HFF-Myc (cell line): ENCODE results near the gene NCAPG2.

Source experiments
- DNase-seq: peaks from one replicate; pipeline ENCODE4 v3.0.0-alpha.2; 2011; ENCODE audit warnings: low read depth; ENCODE audit errors: extremely low read depth
- H3K4me3 ChIP-seq: replicated peaks from 2 replicates; pipeline ENCODE4 v1.5.1; 2011; ENCODE audit warnings: low read depth, mild to moderate bottlenecking, control low read depth, low read length
- CTCF ChIP-seq: IDR thresholded peaks from 2 replicates; pipeline ENCODE4 v1.5.1; 2012; ENCODE audit warnings: mild to moderate bottlenecking, low read depth, low read length, control low read depth; ENCODE audit errors: missing control alignments

Gene NCAPG2

GRCh38 chr7:158723714-158724385 is 19.2 kb upstream of the NCAPG2 start:
- TF ChIP-seq CTCF, result no peak
- DNase-seq, result no peak
- H3K4me3 ChIP-seq, result no peak overlapping the region

DNA sequence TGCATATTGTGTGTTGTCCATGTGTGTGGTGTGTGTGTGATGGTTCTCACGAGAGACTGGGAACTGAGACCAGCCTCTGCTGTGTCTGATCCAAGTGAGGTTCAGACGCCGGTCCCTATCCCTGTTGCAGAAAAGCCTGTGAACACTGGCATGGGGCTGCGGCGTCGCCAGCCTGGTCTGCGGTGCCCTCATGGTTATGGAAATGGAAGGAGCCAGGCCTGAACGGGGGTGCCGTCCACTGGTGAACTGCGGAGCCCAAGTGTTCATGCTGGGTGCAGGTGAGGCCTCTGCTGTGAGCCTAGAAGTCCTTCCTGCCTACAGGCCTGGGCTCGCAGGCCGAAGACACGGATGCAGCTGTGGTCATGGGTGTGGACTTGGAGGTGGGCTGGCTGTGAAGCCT is 18.7 kb upstream of the NCAPG2 start:
- TF ChIP-seq CTCF, result no peak
- no peak for DNase-seq
- H3K4me3 ChIP-seq, result no peak overlapping the region

- TF ChIP-seq CTCF, result no peak
- no peak for DNase-seq
Measured at GRCh38 chr7:158722574-158723237, 18.1 kb upstream of the NCAPG2 start.

DNA sequence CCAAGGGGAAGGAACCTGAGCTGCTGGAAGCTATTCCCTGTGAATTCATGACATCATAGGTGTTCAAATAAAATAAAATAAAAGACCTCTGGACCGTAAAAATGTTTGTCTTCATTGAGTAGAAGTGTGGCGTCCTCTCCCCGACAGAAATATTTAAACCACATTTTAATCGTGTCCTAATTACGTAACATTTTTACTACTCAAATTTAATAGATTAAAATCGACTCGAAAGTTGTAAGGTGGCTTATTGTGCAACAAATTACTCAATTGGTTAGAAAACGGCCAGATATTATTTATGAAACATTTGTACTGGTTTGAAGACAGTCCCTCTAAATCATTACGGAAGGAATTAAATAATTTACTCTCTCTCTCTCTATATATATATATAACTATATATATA is 15.5 kb upstream of the NCAPG2 start:
- no peak overlapping the region for H3K4me3 ChIP-seq
- no peak for TF ChIP-seq CTCF
- no peak for DNase-seq

More at GRCh38 chr7:158722574-158723237, 18.1 kb upstream of the NCAPG2 start:
- H3K4me3 ChIP-seq, result no peak overlapping the region

- TF ChIP-seq CTCF, result no peak
- no peak for DNase-seq
- no peak overlapping the region for H3K4me3 ChIP-seq
Measured at GRCh38 chr7:158716802-158717201, 12.2 kb upstream of the NCAPG2 start.

- no peak for TF ChIP-seq CTCF
- H3K4me3 ChIP-seq, result no peak overlapping the region
- DNase-seq, result no peak
Measured at GRCh38 chr7:158710651-158711102, 6.1 kb upstream of the NCAPG2 start.
